Right renal pelvis (tissue), 4 donors: Measurements from ENCODE around the gene OSBPL8. TPM values are rescaled to one million over a fixed set of nuclear protein-coding genes. Genes with fewer than 3 reads are reported as not detected.

ENCODE experiments used
- DNase-seq, 4 donors: peaks; one replicate each; pipeline ENCODE4 v3.0.0-alpha.2; 2013; ENCODE audit warnings: low read depth in 4 of 4, low spot score in 3 of 4, missing footprints in 1 of 4
- polyA plus RNA-seq, 4 donors: library from polyadenylated mRNA; unstranded; fragments of 120-200 nt; gene quantifications; one replicate each; pipeline ENCODE4 v1.2.1, GENCODE V29; 2013; ENCODE audit not compliant: insufficient read length in 4 of 4

Gene OSBPL8
- polyA plus RNA-seq, 4 donors, result 58.0 to 82.2 (median 72.2) TPM

- DNase-seq, result no peak
Observed at GRCh38 chr12:76556368-76556767, 3.2 kb downstream of the OSBPL8 start.

GRCh38 chr12:76555797-76556196 lies 3.8 kb downstream of the OSBPL8 start:
- DNase-seq, result no peak

- DNase-seq, result no peak
Observed at GRCh38 chr12:76555231-76555767, 4.3 kb downstream of the OSBPL8 start.

GRCh38 chr12:76554405-76555230 lies 5.0 kb downstream of the OSBPL8 start:
- no peak for DNase-seq

- no peak for DNase-seq
Observed at GRCh38 chr12:76552343-76552938, 7.1 kb downstream of the OSBPL8 start.

GRCh38 chr12:76551482-76551888 lies 8.1 kb downstream of the OSBPL8 start:
- DNase-seq, result no peak

- no peak for DNase-seq
Observed at GRCh38 chr12:76549131-76549530, 10.4 kb downstream of the OSBPL8 start.

- DNase-seq, result no peak
Observed at GRCh38 chr12:76548222-76548837, 11.2 kb downstream of the OSBPL8 start.

- DNase-seq, result no peak
Observed at GRCh38 chr12:76547526-76547925, 12.0 kb downstream of the OSBPL8 start.

- no peak for DNase-seq
Observed at GRCh38 chr12:76546889-76547288, 12.7 kb downstream of the OSBPL8 start.

GRCh38 chr12:76545486-76545885 lies 14.1 kb downstream of the OSBPL8 start:
- DNase-seq, result no peak

GRCh38 chr12:76544601-76545261 lies 14.8 kb downstream of the OSBPL8 start:
- DNase-seq, result no peak

- no peak for DNase-seq
Observed at GRCh38 chr12:76543813-76544347, 15.7 kb downstream of the OSBPL8 start.

GRCh38 chr12:76542908-76543307 lies 16.7 kb downstream of the OSBPL8 start:
- DNase-seq, result no peak

- DNase-seq, result no peak
Observed at GRCh38 chr12:76539727-76540126, 19.8 kb downstream of the OSBPL8 start.

- DNase-seq, result no peak
Observed at GRCh38 chr12:76537923-76538322, 21.6 kb downstream of the OSBPL8 start.

GRCh38 chr12:76536546-76536945 lies 23.0 kb downstream of the OSBPL8 start:
- no peak for DNase-seq

- no peak for DNase-seq
Observed at GRCh38 chr12:76535170-76535569, 24.4 kb downstream of the OSBPL8 start.

- DNase-seq, result no peak
Observed at GRCh38 chr12:76533331-76533730, 26.2 kb downstream of the OSBPL8 start.

GRCh38 chr12:76532520-76532919 lies 27.1 kb downstream of the OSBPL8 start:
- DNase-seq, result no peak

GRCh38 chr12:76531056-76531455 lies 28.5 kb downstream of the OSBPL8 start:
- no peak for DNase-seq
